ENCODE measurements around the gene PGAP2.
A peak's percentile ranks its signal among the peaks of the same experiment; 100 is the strongest.
"Not testable (repeated sequence)": the region's sequence is repeated elsewhere in the genome, so short reads cannot be mapped to it uniquely, and the experiment has no call there.

The PGAP2 gene

DNA sequence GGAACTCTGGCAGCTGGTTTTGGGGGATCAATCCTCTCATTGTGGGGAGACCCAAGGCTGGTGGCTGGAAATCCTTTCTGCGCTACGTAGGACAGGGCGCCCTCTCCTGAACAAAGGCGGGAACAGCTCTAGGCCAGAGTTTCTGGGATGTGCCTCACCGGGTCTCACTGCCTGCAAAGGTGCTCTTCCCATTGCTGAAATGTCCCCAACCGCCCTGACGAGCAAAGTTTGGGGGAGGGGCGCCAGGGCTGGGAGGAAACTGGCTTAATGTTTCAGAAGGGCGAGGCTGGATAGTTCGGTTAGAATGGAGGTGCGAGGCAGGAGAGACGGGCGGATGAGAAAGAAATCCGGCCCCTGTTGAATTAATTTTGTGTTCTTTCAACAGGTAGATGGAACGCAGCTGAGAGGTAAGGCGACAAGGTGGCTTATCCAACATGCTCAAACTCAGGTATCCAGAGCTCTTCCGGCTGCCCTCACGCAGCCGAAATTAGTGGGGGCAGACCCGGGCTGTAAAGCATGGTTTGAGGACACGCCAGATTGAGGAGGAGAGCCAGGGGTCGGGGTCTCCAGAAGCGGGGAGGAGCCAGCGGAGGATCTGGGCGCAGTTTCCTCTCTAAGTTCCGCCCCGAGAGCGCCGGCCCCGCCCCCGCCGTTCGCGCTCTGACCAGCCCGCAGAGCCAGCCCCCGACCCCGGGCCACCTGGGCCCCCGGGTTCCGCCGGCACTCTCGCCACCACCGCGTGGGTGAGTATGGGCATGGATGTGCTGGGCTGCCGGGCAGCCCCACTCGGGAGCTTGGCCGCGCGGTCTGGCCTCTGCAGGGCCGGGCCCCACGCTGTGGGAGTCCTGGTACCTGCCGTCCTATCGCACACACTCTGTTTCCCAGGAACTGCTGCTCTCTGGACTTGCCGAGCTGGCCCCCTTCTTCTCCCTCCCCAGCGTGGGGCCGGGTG is at the start of gene PGAP2:
Gene PGAP2 (plus strand): TSS at position 652 of the 952 bp plus-strand sequence. CDS start 2,700 bp downstream, outside the sequence.
- peak in 1 of 2 donors; percentile 24 for DNase-seq (ENCODE audit: low read depth in 2 of 2)

DNA sequence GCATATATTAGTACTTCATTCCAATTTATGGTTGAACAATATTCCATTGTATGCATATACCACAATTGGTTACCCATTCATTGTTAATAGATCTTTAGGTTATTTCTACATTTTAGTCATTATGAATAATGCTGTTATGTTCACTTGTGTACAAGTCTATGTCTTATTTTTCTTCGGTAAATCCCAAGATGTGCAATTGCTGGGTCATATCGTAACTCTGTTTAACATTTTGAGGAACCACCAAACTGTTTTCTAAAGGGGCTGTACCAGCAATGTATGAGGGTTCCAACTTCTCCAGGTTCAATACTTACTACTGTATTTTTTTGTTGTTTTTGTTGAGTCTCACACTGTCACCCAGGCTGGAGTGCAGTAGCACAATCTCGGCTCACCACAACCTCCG is 44.1 kb upstream of the PGAP2 start:
- DNase-seq (ENCODE audit: low read depth in 2 of 2), result no peak

DNA sequence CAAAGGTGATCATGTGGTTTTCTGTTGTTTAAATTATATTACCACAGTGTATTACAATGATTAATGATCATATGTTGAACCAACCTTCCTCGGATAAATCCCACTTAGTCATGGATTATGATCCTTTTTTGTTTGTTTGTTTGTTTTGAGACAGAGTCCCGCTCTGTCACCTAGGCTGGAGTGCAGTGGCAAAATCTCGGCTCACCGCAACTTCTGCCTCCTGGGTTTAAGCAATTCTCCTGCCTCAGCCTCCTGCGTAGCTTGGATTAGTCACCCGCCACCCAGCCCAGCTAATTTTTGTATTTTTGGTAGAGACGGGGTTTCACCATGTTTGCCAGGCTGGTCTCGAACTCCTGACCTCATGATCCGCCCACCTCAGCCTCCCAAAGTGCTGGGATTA is 41.5 kb upstream of the PGAP2 start:
- DNase-seq (ENCODE audit: low read depth in 2 of 2), result not testable (repeated sequence)

DNA sequence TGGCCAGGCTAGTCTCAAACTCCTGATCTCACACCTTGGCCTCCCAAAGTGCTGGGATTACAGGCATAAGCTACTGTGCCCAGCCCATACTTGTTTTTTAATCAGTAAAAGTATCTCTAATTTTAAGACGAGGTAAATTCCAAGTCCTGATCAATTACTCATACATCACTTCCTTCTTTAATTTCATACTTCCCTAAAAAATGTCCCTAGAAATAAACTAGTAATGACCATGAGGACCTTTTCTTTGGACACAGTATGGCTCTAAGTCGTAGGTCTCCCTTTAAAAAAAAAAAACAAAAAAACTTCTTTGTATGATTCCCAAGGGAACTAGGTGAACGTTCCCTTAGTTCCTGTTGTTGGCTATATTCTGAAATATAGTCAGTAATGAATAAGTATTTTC is 40.8 kb upstream of the PGAP2 start:
- no peak for DNase-seq (ENCODE audit: low read depth in 2 of 2)

DNA sequence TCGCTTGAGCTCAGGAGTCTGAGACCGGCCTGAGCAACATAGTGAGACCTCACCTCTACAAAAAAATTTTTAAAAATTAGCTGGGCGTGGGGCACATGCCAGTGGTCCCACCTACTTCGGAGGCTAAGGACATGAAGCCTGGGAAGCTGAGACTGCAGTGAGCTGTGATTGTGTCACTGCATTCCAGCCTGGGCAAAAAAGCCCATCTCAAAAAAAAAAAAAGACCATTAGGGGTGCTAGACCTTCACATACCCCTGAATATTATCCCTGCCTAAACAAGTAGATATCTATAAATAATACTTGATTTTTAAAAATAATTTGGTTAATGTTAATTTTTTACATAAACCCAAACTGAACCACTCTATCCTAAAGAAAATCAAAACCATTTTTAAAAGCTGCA is 35.2 kb upstream of the PGAP2 start:
- DNase-seq (ENCODE audit: low read depth in 2 of 2), result no peak

DNA sequence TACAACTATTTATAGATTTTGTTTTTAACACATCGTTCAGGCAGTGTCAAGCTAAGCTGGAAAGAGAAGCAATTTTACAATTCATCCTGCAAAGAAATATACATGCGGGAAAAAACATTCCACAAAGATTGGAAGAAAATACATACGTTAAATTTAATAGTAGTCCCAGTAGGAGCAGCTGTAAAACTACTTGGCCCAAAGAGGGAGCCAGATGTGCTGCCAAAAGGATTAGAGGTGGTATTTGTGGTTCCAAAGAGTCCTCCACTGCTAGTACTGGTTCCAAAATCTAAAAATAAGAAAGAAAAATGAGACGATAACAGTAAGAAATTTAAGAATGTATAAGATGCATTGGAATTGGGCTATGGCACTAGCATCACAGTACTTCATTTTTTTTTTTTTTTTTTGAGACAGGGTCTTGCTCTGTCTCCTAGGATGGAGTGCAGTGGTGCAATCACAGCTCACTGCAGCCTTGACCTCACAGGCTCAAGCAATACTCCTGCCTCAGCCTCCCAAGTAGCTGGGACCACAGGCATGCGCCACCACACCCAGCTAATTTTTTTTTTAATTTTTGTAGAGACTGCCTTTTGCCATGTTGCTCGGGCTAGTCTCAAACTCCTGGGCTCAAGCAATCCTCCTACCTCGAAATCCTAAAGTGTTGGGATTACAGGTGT is 32.5 kb upstream of the PGAP2 start:
- no peak for DNase-seq (ENCODE audit: low read depth in 2 of 2)

DNA sequence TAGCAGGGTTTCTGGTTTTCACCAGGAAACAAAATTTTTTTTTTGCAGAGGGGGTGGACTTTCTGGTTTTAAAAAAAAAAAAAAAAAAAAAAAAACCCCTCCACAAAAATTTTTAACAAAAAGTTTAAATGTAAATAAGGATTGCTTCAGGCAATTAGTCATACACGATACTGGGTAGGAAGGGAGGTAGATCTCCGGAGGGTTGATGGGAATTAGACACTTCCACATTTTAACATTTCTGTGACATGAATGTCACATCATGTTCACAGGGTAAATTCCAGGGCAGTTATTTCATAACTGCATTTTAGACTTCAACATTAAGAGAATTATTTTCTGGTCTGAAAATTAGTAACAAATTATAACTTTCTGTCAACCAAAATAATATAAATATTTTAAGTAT is 26.9 kb upstream of the PGAP2 start:
- no peak for DNase-seq (ENCODE audit: low read depth in 2 of 2)

DNA sequence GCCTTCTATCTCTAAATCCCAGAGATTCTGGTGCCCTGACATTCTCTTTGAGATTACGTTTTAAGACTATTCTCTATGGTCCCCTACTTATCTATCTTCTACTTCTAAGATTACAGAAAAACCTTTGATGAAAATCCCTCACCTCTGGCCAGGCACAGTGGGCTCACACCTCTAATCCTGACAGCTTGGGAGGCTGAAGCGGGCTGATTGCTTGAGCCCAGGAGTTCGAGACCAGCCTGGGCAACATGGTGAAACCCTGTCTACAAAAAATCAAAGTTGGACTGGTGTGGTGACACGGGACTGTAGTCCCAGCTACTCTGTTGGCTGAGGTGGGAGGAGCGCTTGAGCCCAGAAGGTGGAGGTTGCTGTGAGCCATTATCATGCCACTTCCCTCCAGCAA is 25.4 kb upstream of the PGAP2 start:
- no peak for DNase-seq (ENCODE audit: low read depth in 2 of 2)

DNA sequence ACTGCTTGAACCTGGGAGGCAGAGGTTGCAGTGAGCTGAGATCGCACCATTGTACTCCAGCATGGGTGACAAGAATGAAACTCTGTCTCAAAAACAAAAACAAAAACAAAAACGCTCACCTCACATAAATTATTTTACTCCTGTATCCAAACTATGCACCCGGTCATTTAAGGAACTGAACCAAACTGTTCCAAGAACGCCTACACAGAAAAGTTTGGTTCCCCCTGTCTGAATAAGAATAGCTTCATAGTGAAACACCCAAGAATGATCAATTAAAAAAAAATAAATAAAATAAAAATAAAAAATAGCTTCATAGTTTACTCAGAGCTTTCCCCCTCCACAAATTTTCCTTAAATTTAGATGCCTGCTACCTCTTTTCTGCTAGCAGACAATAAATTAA is 24.7 kb upstream of the PGAP2 start:
- no peak for DNase-seq (ENCODE audit: low read depth in 2 of 2)

DNA sequence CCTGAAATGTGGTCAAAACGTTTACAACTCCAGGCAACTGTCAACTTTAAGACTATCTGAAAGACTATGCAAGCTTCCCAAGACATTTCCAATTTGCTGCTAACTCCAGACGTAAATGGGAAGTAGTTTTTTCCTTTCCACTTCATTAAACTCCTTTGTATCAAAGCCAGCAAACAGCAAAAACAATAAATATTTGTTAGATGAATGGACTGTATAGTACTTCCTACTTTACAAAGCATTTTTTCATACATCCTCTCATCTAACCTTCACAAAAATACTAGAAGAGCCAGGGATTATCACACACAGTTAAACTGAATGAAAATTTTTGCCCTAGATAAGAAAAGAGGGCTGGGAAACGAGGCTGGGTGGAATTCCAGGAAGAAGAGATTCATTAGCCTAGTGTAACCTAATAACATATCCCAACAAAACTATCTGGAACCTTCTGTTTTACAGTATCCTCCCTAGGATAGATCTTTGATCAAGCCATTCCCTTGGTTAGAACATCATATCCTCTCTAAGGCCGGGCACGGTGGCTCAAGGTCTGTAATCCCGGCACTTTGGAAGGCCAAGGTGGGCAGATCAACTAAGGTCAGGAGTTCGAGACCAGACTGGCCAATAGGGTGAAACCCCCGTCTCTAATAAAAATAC is 21.5 kb upstream of the PGAP2 start:
- no peak for DNase-seq (ENCODE audit: low read depth in 2 of 2)

DNA sequence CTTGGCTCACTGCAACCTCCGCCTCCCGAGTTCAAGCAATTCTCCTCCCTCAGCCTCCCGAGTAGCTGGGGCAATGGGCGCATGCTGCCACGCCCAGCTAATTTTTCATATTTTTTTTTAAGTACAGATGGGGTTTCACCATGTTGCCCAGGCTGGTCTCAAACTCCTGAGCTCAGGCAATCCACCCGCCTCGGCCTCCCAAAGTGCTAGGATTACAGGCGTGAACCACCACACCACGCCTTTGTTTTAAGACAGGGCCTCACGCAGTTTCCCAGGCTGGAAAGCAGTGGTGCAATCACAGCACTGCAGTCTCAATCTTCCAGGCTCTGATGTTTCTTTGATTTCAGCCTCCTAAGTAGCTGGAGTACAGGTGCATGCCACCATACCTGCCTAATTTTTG is 14.0 kb upstream of the PGAP2 start:
- not testable (repeated sequence) for DNase-seq (ENCODE audit: low read depth in 2 of 2)

DNA sequence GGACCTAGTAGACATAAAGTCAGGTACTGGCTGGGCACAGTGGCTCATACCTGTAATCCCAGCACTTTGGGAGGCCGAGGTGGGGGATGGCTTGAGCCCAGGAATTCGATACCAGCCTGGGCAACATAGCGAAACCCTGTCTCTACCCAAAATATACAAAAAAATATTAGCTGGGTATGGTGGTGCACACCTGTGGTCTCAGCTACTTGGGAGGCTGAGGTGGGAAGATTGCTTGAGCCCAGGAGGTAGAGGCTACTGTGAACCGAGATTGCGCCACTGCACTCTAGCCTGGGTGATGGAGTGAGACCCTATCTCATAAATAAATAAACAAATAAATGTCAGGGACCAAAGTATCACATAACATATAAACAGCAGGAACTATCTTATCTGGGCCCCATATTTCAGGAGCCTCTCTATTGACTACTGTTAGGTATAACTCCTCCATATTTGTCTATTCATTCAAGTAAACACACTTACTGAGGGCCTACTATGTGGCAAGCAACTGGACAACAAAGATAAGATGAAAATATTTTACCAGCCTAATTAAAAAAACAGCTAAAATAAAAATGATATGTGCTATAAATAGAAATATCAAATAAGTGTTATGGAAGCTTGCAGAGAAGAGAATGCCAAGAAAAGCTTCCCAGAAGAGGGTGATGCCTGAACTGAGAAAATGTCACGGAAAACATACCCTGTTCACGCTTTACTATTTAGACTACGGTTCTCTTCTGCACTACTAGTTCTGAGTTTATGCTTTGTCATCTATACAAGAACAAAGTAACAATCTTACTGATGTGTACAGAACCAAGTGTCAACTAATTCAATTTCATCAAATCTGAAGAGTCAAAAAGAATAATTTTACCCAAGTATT is 13.0 kb upstream of the PGAP2 start:
- no peak for DNase-seq (ENCODE audit: low read depth in 2 of 2)

DNA sequence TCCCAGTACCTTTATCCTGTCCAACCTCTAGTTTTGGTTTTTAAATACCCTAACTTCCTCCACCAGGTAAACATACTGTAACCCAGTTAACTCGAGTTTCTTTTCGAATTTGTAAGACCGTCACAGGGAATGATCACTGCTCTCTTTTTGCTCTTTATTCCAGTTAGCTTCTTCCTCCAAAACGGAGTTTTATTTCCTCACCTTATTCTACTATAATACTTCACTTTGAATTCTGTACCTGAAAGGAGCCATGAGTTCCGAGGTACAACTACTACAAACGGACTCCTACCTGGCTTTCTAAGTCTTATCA is 12.4 kb upstream of the PGAP2 start:
- DNase-seq (ENCODE audit: low read depth in 2 of 2), result no peak

DNA sequence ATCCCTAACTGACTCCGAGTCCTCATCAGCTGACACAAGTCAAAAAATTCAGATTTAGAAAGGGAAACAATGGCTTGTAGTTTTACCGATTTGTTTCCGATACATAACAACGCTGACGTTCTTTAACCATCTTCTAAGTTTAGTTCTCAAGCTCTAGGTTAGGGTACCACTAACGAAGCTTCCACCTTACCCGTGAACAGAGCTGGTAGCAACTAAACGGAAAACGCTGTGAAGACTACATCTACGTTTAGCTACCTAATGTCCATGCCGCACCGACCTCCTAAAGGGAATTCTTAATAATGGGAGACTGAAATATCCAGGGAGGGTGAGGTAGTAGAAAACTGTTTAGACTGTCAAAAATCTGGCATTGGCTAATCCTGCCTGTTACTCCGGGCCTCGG is 12.0 kb upstream of the PGAP2 start:
- no peak for DNase-seq (ENCODE audit: low read depth in 2 of 2)

DNA sequence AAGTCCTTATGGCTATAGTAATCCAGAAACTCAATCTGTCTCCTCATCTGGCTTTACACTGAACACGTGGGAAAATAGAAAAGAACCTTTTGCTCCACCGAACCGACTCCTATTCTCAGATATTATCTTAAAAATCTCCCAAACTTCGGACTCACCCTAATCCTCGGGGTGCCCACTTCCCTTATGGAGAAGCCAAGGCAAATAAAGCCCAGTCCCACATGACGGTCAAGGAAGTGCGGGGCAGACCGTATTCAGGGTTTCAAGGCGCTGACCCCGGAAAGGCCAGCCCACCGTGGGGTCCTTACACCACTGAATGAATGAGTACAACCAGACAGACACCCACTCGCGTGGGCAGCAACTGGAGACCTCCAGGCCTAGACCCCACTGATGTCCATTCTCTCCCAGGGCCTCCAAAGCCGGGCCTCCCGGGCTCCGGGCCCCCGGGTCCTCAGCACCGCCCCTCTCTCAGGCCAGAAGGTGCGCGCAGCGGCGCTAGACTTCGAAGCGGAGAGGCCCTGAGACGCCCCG is 11.5 kb upstream of the PGAP2 start:
- DNase-seq (ENCODE audit: low read depth in 2 of 2), result no peak

DNA sequence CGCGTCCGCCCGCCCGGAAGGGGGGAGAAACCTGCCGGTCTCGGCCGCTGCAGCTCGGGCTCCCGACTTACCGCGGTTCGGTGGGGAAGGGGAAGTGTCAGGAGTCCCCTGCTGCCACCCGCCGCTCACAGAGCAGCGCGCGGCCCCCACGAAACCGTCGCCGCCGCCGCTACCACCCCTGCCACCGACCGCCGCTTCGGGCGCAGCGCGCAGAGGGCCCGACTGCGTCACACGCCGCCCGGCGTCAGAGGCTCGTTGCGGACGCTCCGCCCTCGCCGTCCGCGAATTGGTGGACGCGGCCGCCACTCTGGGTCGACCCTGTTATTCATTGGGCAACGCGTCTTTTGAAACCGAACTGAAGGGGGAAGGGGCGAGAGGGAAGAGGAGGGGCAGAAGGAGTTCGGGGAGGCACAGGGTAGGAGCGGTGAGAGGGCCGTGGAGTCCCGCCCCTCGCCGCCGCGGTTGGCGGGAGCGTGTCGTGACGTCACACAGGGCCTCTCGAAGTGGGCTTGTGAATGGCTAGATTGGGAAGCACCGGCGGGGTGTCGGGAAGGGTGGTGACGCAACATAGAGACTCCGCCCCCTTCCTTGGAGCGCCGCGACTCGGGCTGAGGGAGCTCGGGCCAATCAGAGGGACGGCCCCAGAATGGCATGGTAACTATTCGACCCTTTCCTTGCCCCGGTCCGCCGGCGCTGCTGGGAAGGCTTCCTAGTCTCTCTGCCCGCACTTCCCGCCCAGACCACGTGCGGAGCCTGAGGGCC is 10.8 kb upstream of the PGAP2 start, which contains the start of gene NUP98:
Gene NUP98 (minus strand): TSS at position 226 of the 762 bp plus-strand sequence. CDS start 15,437 bp downstream, outside the sequence.
- DNase-seq (ENCODE audit: low read depth in 2 of 2), result peak; percentile 99

DNA sequence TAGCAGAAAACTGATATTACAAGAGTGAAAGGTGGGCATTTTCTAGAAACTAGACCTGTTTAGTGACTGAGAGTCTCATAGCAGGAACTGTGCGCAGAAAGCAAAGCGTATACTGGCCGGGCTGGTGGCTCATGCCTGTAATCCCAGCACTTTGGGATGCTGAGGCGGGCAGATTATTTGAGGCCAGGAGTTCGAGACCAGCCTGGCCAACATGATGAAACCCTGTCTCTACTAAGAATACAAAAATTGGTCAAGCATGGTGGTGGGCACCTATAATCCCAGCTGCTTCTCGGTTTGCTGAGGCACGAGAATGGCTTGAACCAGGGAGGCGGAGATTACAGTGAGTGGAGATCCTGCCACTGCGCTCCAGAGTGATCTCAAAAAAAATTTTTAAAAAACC is 9.2 kb upstream of the PGAP2 start:
- no peak for DNase-seq (ENCODE audit: low read depth in 2 of 2)

DNA sequence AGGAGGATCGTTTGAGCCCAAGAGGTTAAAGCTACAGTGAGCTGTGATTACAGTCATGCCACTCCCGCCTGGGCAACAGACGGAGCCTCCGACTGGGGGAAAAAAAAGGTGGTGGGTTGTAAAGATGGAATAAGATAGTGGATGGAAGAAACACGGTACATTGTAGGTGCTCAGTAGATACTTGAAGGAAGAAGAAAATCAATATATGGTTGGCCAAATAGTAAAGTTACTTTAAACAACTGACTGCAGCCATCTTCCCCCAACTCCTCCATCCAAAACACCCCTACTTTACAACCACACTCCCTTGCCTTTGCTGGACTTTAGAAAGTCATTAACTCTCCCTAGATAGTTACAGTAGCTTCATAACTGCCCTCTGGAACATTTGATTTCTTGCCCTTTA is 8.5 kb upstream of the PGAP2 start:
- DNase-seq (ENCODE audit: low read depth in 2 of 2), result no peak

DNA sequence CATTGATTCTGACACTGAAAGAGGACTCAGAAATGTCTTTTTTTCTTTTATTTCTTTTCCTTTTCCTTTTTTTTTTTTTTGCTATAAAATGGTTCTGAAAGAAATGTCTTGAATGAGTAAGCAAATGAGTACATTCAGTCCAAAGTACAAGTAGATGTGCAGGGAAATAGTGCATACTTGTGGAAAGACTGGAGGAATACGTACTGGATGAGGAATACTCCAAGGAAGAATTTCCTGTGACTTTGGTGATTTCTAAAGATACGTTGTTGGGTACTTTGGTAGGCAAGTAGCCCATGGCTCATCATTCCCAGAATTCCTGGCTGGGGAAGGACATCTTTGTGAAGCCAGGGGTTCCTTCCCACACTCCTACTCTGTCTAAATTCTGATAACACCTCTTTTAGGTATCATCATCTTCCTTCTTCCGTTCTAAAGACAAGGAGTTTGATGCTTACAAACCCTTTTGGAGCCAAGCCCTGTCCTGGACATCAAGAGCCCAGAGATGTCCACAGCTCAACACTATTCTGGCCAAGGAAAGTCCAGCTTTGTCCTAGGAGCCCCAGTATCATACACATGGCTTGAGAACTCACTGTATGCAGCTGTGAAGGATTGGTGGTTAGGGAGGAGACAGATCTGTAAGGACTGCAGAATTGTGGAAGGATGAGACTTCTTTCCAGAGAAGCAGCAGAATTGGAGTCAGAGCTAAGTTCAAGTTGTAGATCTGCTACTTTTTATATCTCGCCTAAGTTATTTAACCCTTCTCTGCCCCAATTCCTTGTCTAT is 6.2 kb upstream of the PGAP2 start:
- no peak for DNase-seq (ENCODE audit: low read depth in 2 of 2)

Measured in activated CD8-positive, alpha-beta memory T cell treated with anti-CD3 and anti-CD28 coated beads for 4 hours (primary cell).